Endothelial cell of umbilical vein (primary cell): ENCODE measurements around the gene EML3. TPM values are rescaled to one million over a fixed set of nuclear protein-coding genes. Genes with fewer than 3 reads are reported as not detected.

Source experiments
- BruUV-seq: library from RNA; stranded (reverse); fragments of 400-500 nt; replicated peaks from 2 replicates; lab custom pipeline; 2021; lab: Mats Ljungman, UMichigan
- CTCF ChIA-PET: fragments of 300-600, 350-600 bp; sonication (Branson Sonifier 250); formaldehyde crosslinking; loops from one replicate; lab custom pipeline; 2021; ENCODE audit warnings: antibody characterized with exemption, inconsistent platforms; lab: Charles Lee
- POLR2A ChIA-PET: fragments of 300-600, 350-600 bp; sonication (Branson Sonifier 250); formaldehyde crosslinking; loops from one replicate; lab custom pipeline; 2021; ENCODE audit warnings: antibody characterized with exemption, inconsistent platforms; lab: Charles Lee
- DNase-seq: peaks from one replicate; pipeline ENCODE4 v3.0.0-alpha.2; 2011; ENCODE audit warnings: low read depth, low spot score
- FAIRE-seq: peaks from 2 replicates; lab custom pipeline; 2011; peaks lifted over from hg19 to GRCh38; lab: Jason Lieb, UNC
- H2AFZ ChIP-seq: 2 replicates; pipeline ENCODE4 v1.6.0; 2012; ENCODE audit warnings: low read depth, low read length, control low read depth, inconsistent platforms
- H3K27ac ChIP-seq: 2 replicates; pipeline ENCODE4 v1.5.1; 2011; ENCODE audit warnings: low read depth, mild to moderate bottlenecking, control low read depth, low read length, moderate library complexity; ENCODE audit not compliant: insufficient read depth
- H3K27me3 ChIP-seq, 2 experiments: 2 replicates each; pipeline versions ENCODE4 v1.6.0 to v1.6.1; 2011; ENCODE audit warnings: low read length in 2 of 2, mixed read lengths in 1 of 2; ENCODE audit not compliant: control insufficient read depth in 2 of 2, insufficient read depth in 2 of 2
- H3K36me3 ChIP-seq, 2 experiments: 2 replicates in 1 of 2; 3 replicates in 1 of 2; pipeline ENCODE4 v1.5.1; 2011; ENCODE audit warnings: low read length in 2 of 2, mild to moderate bottlenecking in 1 of 2, moderate library complexity in 1 of 2; ENCODE audit not compliant: control insufficient read depth in 2 of 2, insufficient read depth in 2 of 2; ENCODE audit errors: extremely low read depth in 1 of 2
- H3K4me1 ChIP-seq: 3 replicates; pipeline ENCODE4 v1.5.1; 2011; ENCODE audit warnings: mild to moderate bottlenecking, low read length; ENCODE audit not compliant: control insufficient read depth, insufficient read depth; ENCODE audit errors: extremely low read depth
- H3K4me2 ChIP-seq: 2 replicates; pipeline ENCODE4 v1.6.1; 2011; ENCODE audit warnings: low read length, control low read depth, mixed read lengths; ENCODE audit not compliant: insufficient read depth
- H3K4me3 ChIP-seq, 3 experiments: fragments of 200-600 bp in 1 of 3; sonication (generic), shearing (Covaris generic) in 1 of 3; replicated peaks in 1 of 3; 2 replicates each; pipeline ENCODE4 v1.5.1; 2011 to 2016; ENCODE audit warnings: control low read depth in 3 of 3, low read length in 3 of 3, mild to moderate bottlenecking in 2 of 3, inconsistent platforms in 1 of 3, low read depth in 1 of 3, moderate library complexity in 1 of 3; ENCODE audit not compliant: insufficient read depth in 1 of 3
- H3K79me2 ChIP-seq: 2 replicates; pipeline ENCODE4 v1.6.0; 2012; ENCODE audit warnings: low read length, inconsistent platforms; ENCODE audit not compliant: control insufficient read depth, insufficient read depth
- H3K9ac ChIP-seq: replicated peaks from 2 replicates; pipeline ENCODE3; 2011; ENCODE audit warnings: low read length, control low read depth; ENCODE audit not compliant: insufficient read depth; ENCODE audit errors: extremely low read depth
- H3K9me1 ChIP-seq: replicated peaks from 3 replicates; pipeline ENCODE4 v1.6.0; 2011; ENCODE audit warnings: mild to moderate bottlenecking, low read length; ENCODE audit not compliant: control insufficient read depth, insufficient read depth; ENCODE audit errors: extremely low read depth
- H3K9me3 ChIP-seq: replicated peaks from 2 replicates; pipeline ENCODE4 v1.5.1; 2012; ENCODE audit warnings: low read length, inconsistent platforms; ENCODE audit not compliant: control insufficient read depth, insufficient read depth
- H4K20me1 ChIP-seq: replicated peaks from 2 replicates; pipeline ENCODE3; 2011; ENCODE audit warnings: mild to moderate bottlenecking, low read length; ENCODE audit not compliant: control insufficient read depth, insufficient read depth; ENCODE audit errors: extremely low read depth
- CTCF ChIP-seq, 2 donors: IDR thresholded peaks; 1 replicate in 1 of 2; 2 replicates in 1 of 2; pipeline ENCODE4 v1.5.1; 2011; ENCODE audit warnings: low read length in 2 of 2, mild to moderate bottlenecking in 2 of 2, moderate library complexity in 2 of 2, control low read depth in 1 of 2, inconsistent platforms in 1 of 2, low read depth in 1 of 2; ENCODE audit not compliant: insufficient read depth in 1 of 2; ENCODE audit errors: extremely low read depth in 1 of 2
- EZH2 ChIP-seq: IDR thresholded peaks from 2 replicates; pipeline ENCODE4 v1.6.1; 2012; ENCODE audit warnings: borderline replicate concordance, low read depth, mild to moderate bottlenecking, moderate library complexity, low read length, inconsistent platforms; ENCODE audit not compliant: severe bottlenecking
- FOS ChIP-seq: IDR thresholded peaks from 2 replicates; pipeline ENCODE4 v1.6.1; 2011; ENCODE audit warnings: mild to moderate bottlenecking, low read length, moderate library complexity, borderline replicate concordance; ENCODE audit not compliant: insufficient read depth
- GATA2 ChIP-seq: IDR thresholded peaks from 2 replicates; pipeline ENCODE4 v1.7.0; 2011; ENCODE audit warnings: low read depth, mild to moderate bottlenecking, moderate library complexity, mixed read lengths, low read length; ENCODE audit not compliant: insufficient read length, insufficient read depth
- JUN ChIP-seq: IDR thresholded peaks from 2 replicates; pipeline ENCODE4 v1.6.1; 2011; ENCODE audit warnings: borderline replicate concordance, low read depth; ENCODE audit not compliant: insufficient read length, insufficient read depth
- MAX ChIP-seq: IDR thresholded peaks from 2 replicates; pipeline ENCODE4 v1.6.1; 2011; ENCODE audit not compliant: insufficient read depth, insufficient read length
- MYC ChIP-seq: IDR thresholded peaks from one replicate; pipeline ENCODE4 v1.6.1; 2011; ENCODE audit warnings: mild to moderate bottlenecking, low read depth, low read length
- POLR2A ChIP-seq: IDR thresholded peaks from 2 replicates; pipeline ENCODE4 v1.6.1; 2012; ENCODE audit warnings: low read depth, mild to moderate bottlenecking, control low read depth, low read length
- POLR2AphosphoS5 ChIP-seq: IDR thresholded peaks from 2 replicates; pipeline ENCODE4 v1.6.1; 2012; ENCODE audit warnings: low read depth, mild to moderate bottlenecking, control low read depth, low read length, moderate library complexity; ENCODE audit not compliant: insufficient read depth
- dilution Hi-C: fragments of 300-500 bp; cut with MboI; formaldehyde crosslinking; loops from one replicate; pipeline ENCODE4 v1.15.0; 2019; ENCODE audit warnings: low sequenced_read_pairs; ENCODE audit not compliant: extremely low pct_ligation_motif_present
- intact Hi-C: fragments of 100-400 bp; cut with micrococcal nuclease; formaldehyde crosslinking; loops from one replicate; pipeline ENCODE4 v1.10.0; 2022
- polyA plus RNA-seq, 4 experiments: library from polyadenylated mRNA; depleted of rRNA in 3 of 4; stranded (reverse) in 3 of 4; unstranded in 1 of 4; fragments of >200 nt; gene quantifications; 2 replicates each; pipeline versions ENCODE4 v1.2.1 to v1.2.3, GENCODE V29; 2011 to 2012; ENCODE audit warnings: missing spikeins in 1 of 4
- total RNA-seq: library from RNA; stranded (reverse); gene quantifications from 2 replicates; pipeline ENCODE4 v1.2.3, GENCODE V29; 2021

Gene EML3
- total and polyA plus RNA-seq, 2 donors (not counting 3 experiments of a cell fraction or from before 2014, with no cell fraction given), result 75.7 to 101 TPM

GRCh38 chr11:62601372-62602140, 11.0 kb downstream of the EML3 start, which contains the start of gene MTA2:
MTA2 (minus strand) TSS chr11:62601865; CDS start chr11:62601450, 415 bp downstream.
- POLR2A ChIA-PET, result interaction anchor here (0.6 to 2.1 kb wide), 9 partner anchors 10 to 240 kb away, joined by 4 to 19 read pairs (median 5); partner anchors contain the start of genes B3GAT3, C11orf98, CSKMT and EEF1G
- Histone ChIP-seq H3K4me3 (peak within 1 kb of the TSS; percentile 61 to 98 (median 92)), H3K27me3 (no peaks in the 10 kb centered on the region), H4K20me1 (no peaks in the 10 kb centered on the region), H3K36me3 (peaks cover 12 to 24% of the 10 kb centered on the region in 2 experiments), H3K9ac (peak within 1 kb of the TSS; percentile 89), H3K9me3 (no peaks in the 10 kb centered on the region), H3K27ac (peak within 1 kb of the TSS; percentile 54), H3K4me2 (peak within 1 kb of the TSS; percentile 89), H3K4me1 (peaks cover 19% of the 10 kb centered on the region), H3K9me1 (no peaks in the 10 kb centered on the region), H3K79me2 (peaks cover 41% of the 10 kb centered on the region), H2AFZ (peak within 1 kb of the TSS; percentile 30)
- TSS peak; percentile 51 for BruUV-seq
- dilution Hi-C loops (no loop called here), intact Hi-C loops (loop anchor here (1.0 to 2.0 kb wide), 2 partner anchors 11 to 105 kb away; partner anchors contain the start of genes BSCL2, EML3 and GNG3)
- peak; percentile 99 for DNase-seq
- no peak for TF ChIP-seq FOS
- TF ChIP-seq POLR2A, result peak; percentile 75
- no peak for TF ChIP-seq GATA2
- TF ChIP-seq POLR2AphosphoS5, result peak; percentile 89
- TF ChIP-seq JUN, result no peak
- no peak for TF ChIP-seq EZH2
- TF ChIP-seq CTCF (IDR thresholded peaks at IDR 0.05; ENCODE audit: extremely low read depth in 1 of 2, insufficient read depth in 1 of 2, low read depth in 1 of 2, low read length in 2 of 2), result no peak
- no peak for TF ChIP-seq MYC
- no peak for TF ChIP-seq MAX
- FAIRE-seq, result peak; percentile 99
- CTCF ChIA-PET, result interaction anchor here (0.5 to 3.8 kb wide), 9 partner anchors 9 to 206 kb away, joined by 3 to 29 read pairs (median 6); partner anchors contain the start of genes B3GAT3, EEF1G, EML3 and GANAB
